HUDEP-2 (cell line): ENCODE measurements around the gene SUPT6H.

Source experiments
- DNase-seq, 76 experiments: peaks; one replicate each; lab custom pipeline; 2025; ENCODE audit not compliant: unreplicated experiment in 76 of 76; lab: John Stamatoyannopoulos, UW

SUPT6H gene

DNA sequence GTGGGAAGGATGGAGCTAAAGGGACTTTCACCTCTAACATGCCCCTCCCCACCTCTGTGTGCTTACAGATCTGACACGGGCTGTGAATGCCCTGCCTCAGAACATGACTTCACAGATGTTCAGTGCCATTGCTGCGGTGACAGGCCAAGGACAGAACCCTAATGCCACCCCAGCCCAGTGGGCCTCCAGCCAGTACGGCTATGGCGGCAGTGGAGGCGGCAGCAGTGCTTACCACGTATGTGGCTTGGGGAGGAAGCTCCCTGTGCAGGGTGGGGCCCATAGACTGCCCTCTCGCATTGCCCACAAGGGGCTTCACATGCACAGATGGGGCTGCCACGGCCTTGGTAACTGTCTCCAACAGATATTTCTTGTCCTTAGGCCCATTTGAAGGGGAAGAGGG lies 38.3 kb downstream of the SUPT6H start:
- DNase-seq: no peak

DNA sequence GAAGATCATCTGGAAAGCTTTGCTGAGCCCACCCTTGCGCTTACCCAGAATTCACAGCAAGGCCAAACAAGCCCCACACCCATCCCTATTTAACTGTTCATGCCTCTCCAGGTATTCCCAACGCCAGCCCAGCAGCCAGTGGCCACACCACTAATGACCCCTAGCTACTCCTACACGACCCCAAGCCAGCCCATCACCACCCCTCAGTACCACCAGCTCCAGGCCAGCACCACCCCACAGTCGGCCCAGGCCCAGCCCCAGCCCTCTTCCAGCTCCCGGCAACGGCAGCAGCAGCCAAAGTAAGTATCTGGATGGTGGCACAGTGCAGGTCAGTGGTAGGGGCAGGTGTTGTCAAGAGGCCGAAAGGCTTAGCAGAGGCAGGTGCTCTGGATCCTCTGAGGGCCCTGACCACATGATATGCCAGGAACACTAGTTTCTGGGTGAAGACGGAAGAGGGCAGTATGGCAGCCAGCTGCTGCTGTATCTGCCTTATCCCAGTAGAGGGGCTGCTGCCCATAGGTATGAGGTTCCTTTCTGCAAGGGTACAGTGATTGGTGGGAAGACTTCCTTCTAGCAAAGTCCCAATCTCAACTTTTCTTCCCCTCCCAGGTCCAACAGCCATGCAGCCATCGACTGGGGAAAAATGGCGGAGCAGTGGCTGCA lies 39.0 kb downstream of the SUPT6H start:
- DNase-seq: no peak

DNA sequence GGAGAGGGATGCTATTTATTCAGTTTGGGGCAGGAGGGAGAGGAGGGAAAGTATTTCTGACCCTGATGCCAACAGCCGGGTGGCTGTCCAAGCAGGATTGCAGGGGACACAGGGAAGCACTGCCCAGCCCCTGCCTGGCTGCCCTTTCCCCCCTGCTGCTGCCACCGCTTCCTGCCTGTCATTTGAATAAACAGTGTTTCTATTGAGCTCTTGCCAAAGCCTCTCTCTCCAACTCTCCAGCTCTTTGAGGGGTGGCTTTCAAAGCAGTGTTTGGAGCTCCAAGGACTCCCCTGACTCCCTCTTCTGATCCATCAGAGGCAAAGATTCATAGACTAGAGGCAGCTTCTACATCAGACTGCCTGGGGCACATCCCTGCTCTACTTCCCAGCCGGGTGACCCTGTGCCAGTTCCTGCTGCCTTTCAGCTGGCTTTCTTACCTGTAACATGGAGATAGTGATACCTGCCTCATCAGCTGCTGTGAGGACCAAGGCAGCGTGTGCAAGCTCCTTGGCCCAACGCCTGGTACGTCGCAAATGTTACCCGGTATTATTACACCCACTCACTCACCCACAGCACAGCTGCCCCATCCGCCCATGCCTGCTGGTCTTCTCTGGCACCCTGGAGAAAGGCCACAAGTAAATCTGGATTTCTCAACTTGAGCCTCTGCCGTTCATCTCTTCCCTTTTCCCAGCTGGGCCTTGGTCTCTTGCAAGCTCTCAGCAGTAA lies 40.2 kb downstream of the SUPT6H start:
- DNase-seq: no peak

DNA sequence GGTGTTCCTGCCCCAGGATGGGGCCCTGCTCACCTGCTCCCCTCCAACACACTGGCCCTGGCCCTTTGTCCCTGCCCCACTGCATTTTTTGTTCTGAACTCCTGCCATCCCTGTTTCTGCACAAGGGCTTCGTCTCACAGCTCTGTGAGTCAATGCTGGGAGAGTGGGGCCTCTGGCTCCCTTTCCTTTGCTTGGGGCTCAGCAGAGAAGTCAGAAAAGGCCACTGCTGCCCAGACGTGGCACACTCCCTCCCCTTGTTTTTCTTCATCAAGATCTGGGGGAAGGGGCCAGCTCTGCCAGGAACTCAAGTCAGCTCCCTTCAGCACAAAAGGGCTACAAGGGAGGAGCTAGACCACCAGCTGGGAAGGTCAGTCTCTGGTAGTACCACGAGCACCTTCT lies 40.7 kb downstream of the SUPT6H start:
- no peak for DNase-seq

DNA sequence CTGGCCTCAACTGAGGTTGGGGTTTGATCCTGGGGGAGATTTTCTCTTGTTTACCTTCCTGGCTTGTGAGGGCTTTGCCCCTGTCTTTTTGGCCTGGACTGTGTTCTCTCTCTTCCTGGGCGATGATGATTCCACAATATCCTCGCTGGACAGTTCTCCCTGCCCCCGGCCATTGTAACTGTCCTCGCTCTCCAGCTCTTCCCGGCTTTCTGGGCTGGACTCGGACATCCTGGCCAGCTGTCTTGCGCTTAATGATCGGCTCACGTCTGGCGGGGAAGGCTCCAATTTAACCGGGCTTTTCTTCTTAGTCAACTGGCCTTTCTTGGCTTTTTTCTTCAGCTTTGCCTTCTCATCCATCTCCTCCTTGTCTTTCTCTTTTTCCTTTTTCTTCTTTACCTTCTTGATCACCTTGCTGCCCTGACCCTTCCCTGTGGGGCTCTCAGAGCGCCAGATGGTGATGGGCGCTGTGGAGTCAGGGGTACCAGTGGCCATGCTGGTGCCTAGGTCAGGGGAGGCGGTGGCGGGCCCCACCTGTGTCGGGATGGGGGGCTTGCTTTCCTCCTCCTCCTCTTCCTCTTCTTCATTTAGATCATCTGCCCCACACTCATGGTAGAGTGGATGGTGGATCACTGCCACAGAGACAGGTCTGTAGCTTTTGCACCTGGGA lies 41.7 kb downstream of the SUPT6H start:
- DNase-seq: no peak

DNA sequence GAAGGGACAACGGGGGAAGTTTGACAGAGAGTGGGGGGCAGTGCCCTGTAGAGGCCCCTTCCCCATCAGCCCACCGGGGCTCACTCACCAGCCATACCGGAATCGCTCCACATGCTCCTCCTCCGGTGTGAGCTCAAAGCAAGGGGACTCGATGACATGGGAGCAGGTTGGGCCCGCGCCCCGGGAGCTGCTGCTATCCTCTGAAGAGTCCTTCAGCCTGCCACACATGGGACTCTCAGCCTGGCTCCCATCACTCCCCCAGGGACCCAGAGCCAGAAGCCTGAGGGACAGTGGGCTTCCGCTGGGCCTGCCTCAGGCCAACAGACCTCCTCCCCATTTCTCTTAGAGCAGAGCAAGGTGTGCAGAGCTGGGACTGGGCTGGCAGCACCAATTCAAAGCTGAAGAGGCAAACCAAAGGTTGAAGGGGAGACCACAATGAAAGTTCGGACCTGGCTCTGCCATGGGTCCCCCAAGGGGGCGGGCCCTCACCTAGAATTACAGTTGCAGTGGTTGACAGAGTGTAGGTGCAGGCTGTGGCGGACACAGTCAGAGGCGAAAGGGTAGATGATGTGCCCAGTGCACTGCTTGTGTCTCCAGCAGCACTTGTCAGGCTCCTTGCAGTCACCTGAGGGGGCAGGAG lies 42.3 kb downstream of the SUPT6H start:
- no peak for DNase-seq

DNA sequence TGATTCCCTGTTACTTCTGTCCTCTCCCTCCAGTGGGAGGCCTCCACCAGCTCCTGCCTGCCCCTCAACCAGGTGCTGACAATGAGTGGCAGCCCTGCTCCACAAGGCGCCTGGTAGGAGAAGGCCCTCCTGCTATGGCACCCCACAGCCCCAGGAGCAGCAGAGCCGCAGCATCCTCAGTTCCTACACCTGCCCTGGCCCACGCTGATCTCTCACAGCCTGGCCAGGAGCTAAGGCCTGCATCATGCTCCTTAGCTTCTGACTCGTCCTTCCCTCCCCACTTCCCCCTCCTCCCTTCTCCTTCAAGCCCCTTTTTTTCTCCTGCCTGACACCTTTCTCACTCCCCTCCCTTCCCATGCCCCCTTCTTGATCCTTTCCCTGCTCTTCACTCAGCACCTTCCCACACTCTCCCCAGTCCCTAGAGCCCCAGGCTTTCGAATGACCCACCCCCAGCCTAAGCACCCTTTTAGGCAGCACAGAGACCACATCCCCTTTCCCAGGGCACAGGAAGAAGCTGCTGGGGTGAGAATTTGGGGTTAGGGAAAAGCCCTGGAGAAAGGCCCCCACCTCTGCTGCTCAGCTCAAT lies 43.2 kb downstream of the SUPT6H start:
- no peak for DNase-seq

DNA sequence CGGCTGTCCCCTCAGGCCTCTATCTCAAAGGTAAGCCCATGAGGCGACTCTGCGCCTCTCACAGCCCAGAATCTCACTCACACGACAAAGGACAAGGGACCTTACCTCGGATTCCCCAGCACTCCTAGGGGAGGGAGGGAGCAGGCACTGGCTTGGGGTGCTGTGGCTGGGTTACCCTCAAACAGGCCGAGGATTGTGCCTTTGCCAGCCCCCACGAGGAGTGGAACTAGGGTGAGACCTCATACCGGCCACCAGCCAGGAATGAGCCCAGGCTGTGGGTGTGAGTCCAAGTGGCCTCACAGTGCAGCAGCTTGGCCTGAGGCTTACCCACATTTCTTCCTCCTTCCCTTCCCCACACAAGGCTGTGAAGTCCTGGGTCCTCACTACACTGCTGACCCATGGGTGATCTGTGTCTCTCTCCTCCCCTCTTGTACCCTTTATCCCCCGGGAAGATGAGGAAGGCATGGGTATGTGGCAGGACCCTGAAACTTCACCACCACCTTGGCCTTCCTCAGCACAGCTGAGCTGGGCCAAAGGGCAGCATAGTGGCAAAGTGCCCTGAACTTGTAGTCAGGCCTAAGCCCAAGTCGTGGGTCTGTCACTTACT lies 43.8 kb downstream of the SUPT6H start:
- no peak for DNase-seq

DNA sequence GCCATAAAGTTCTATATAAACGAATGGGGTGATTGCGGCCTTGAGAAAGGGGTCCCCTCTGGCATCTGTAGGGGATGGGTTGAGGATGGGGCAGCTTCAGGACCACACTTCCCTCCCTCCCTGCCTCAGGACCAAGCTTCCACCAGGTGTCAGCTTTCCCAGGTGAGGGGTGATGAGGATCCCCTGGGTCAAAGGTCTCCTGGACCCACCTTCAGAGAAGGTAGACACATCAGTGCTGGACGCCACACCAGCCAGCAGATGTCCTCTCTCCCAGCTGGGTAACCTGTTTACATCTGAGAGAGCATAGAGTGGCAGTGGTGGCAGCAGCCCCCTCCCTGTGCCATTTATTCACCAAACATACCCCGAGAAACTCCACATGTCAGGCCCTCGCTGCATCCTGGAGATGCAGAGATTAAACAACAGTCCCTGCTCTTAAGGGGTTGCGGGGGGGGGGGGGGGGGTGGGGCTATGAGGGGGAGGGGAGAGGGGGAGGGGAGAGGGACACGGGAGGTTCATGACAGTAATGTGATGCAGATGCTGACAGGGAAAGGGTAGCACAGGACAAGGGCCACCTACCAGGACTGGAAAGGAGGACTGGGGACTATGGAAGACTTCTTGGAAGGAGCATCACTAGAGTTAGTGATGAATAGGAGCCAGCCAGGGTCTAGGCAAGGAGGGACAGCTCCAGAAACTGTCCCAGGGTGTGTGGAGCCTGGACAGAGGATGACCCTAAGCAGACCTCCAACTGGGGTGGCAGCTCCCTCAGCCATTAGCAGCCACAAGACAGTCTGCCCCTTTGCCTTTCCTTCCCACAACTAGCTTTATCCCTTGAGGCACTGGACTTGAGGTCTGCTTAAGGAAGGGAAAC lies 44.7 kb downstream of the SUPT6H start:
- no peak for DNase-seq

DNA sequence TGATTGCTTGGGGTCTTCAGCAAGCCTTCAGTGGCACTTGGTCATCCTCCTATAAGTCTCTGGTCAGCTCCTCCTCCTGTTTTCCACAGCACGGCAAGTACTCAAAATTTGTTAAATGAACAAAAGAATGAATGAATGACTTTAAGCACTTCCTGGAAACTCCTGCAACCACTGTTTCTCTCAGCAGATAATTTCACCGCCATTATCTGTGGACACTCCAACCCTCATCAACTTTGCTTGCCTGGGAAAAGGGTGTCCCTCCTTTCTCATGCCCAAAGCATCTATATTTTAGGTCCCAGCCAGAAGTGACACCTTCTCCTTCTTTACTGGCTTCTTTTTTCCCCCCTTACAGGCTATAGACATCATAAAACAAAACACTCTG lies 45.3 kb downstream of the SUPT6H start:
- DNase-seq: no peak

DNA sequence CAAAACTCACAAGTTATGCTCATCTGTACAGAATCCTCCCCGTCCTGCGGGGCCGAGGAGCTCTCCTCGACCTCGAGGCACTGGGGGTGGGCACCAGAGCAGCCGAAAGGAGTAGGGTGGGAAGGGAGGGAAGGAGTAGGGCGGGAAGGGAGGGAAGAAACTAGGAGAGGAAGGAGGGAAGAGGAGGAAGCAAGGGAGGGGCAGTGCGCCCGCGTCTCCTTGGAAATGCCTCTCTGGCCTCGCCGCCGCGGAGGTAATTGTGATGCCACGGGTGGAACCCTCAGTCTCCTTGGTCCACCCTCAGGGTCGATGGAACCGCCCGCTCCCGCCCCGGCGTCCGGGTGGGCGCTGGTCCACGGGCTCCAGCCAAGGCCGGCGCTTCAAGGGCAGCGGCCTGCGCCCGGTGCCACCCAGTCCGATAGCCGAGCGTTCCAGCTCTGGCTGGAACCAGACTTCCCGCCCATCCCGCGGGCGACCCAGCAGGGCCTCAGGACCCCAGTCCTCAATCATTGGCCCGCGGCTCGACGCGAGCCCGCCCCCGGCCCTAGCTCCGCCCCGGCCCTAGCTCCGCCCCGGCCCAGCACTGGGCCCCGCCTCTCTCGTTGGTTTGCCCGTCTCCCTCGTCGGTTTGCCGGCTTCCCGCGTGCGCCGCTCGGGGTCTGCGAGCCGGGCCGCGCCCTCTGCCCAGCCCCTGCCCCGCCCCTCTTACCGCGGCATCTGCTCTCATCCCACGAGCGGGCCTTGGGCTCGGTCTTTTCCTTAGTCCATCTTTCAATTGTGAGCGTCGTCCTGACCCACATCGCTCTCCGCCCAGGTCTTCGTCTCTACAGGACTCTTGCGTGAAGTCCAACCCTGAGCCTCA lies 49.1 kb downstream of the SUPT6H start:
- DNase-seq: peak in 72 of 76 experiments; percentile 24 to 89 (median 71)

DNA sequence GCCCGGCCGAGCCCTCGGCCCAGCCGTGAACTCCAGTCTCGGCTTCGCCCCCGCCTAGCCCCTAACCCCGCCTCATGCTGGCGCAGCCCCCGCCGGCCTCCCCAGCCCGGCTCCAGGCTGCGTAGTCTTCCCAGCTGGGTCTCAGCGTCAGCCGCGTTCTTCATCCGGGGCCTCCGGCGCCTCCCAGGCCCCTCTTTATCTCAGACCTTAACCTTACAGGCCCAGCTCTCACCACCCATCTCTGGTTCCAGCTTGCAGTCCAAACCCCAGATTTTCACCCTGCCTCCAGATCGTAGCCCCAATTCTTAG lies 49.7 kb downstream of the SUPT6H start, which contains the start of gene PROCA1:
TSS of gene PROCA1 (minus strand) at position 166 of the 309 bp plus-strand sequence. CDS start 228 bp downstream, outside the sequence.
- DNase-seq: peak in 9 of 76 experiments; percentile 14 to 50 (median 32)

DNA sequence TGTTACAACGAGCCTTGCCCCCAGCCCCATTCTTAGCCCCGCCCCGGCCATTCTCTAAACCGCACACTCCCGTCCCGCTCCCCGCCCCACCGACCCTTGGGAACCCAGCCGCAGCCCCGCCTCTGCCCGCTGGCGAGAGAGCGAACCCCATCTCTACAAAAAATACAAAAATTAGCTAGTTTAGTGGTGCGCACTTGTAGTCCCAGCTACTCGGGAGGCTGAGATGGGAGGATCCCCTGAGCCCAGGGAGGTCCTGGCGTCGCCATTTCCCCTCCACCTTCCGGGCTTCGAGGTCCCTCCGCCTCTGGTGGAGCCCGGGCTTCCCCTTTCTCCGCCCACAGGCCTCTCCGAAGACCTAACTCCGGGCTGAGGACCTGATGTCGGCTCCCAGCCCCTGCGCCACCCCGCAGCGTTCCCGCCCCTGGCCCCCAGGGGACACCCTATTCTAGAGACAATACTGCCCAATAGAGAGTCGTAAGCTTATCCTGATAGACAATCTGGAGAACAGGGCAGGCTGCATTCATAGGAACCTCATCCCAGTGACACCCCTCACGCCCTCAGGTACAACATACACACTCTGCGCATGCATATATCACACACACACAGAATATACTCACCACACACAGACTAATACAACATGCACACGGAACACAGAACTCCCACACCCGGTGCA lies 50.2 kb downstream of the SUPT6H start:
- DNase-seq: peak in 20 of 76 experiments; percentile 10 to 50 (median 24)

DNA sequence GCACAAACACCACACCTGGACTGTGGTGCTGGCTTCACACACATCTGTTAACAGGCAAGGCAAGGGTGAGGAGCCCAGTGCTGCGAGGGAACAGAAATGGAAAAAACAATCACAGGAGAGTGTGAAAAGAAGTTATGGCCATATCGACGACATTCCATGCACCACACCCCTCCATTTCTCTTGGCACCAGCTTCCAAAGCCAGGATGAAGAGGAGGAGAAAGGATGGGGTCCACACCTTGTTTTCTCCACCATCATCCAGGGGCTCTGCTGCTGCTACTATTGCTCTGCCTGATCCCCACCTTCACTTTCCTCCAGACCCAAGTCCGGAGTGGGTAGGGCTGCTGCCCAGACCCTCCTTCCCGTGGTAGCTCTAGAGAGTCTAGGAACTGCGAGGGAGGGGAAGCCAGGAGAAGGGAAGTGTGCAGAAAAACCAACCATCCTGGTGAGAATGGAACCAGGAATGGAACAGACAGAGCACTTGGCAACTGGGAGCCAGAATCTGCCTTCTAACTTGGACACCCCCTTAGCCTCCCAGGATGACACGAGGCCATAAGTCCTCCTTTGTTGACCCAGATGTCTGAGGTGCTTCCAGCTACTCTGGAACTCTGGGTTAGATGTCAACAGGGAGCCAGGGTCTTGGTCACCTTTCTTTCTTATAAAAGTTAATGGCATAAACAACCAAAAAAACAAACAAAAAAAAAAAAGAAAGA lies 50.9 kb downstream of the SUPT6H start:
- DNase-seq: no peak

DNA sequence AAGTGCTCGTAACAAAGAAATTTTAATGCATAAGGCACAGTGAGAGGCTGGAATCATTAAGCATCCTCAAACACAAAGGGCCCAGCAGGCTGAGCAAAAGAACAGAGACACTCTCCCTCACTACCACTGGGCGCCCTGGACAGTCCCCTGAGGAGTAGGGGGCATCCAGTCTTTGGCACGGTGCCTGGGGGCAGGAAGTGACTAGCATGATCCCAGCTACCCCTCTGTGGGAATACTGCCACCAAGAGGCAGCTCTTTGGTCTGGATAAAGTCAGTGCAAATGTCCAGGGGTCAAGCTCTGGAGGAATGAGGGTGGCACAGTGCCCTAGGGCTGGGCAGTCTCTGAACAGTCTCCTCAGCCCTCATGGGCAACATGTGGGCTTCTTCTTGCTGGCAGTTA lies 52.3 kb downstream of the SUPT6H start:
- no peak for DNase-seq

DNA sequence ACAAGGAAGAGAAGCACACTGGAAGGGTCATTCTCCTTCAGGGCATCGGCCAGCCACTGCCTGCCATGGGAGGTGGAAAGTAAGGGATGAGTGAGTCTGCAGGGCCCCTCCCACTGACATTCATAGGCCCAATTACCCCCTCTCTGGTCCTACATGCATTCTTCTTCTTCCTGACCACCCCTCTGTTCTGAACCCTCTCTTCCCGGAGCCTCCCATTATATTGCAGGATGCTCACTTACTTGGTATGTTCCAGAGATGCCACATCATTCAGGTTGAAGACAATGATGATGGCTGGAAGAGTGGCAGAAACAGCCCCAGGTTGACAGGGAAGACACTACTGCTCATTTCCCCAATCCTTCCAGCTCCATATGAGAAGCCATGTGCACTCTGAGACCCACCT lies 53.2 kb downstream of the SUPT6H start:
- no peak for DNase-seq

DNA sequence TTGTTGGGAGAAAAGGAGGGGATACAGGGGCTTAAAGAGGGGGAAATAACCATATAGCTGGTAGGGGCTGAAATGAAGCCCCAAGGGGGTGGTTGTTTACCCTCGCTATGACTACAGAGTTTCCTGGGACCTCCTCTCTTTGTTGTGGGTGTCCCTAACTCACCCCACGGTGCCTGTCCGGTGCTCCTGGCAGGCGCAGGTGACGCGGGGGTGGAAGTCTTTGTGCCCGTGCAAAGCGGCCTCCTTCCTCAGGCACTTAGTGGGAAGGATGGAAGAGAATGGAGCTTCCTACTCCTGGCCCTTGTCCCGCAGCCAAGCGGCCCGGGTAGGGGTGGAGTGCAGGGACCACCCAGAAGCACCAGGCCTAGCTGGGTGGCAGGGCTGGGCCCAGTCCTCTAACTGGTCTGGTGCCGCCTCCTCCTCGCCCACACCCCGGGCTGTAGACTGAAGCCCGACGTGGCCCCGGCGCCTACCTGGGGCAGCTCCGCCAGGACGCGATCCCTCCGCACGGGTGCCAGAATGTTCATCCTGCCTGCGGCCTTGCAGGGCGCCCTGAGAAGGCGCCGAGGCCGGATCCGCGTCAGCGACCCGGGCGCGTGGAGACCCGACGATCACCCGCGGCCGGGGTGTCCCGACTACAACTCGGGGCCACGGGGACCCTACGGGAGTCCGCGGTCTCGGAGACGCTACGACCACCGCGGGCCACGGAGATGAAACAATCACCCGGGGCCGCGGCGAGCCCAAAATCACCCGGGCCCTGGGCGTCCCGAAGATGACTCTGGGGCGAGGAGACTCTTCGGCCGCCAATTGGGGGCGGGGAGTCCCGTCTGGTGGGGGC lies 55.0 kb downstream of the SUPT6H start:
- no peak for DNase-seq
